Panc1 (cell line): Measurements from ENCODE around the gene CHRM1. TPM values are rescaled to one million over a fixed set of nuclear protein-coding genes. Genes with fewer than 3 reads are reported as not detected.

ENCODE experiments used
- ATAC-seq: fragments of 200-7000 bp; cut with Tn5 transposase; 2 replicates; pipeline ENCODE4 v1.9.1; 2020; ENCODE audit warnings: mild to moderate bottlenecking, moderate library complexity
- BruUV-seq: library from RNA; stranded (reverse); fragments of 400-500 nt; replicated peaks from 2 replicates; lab custom pipeline; 2021; lab: Mats Ljungman, UMichigan
- CTCF ChIA-PET: fragments of 300-600 bp; sonication (Branson Sonifier 250); formaldehyde crosslinking; loops from one replicate; lab custom pipeline; 2022; ENCODE audit warnings: antibody characterized with exemption; lab: Charles Lee
- POLR2A ChIA-PET: fragments of 300-600 bp; sonication (Branson Sonifier 250); formaldehyde crosslinking; loops from one replicate; lab custom pipeline; 2022; ENCODE audit warnings: antibody characterized with exemption; lab: Charles Lee
- DNase-seq: peaks from one replicate; pipeline ENCODE4 v3.0.0-alpha.2; 2010; ENCODE audit warnings: low read depth, low spot score
- H3K27ac ChIP-seq: 2 replicates; pipeline ENCODE4 v1.5.1; 2011; ENCODE audit warnings: mild to moderate bottlenecking, low read length, inconsistent platforms
- H3K27me3 ChIP-seq: fragments of 200-500 bp; sonication (Bioruptor generic); 2 replicates; pipeline ENCODE4 v1.6.0; 2014; ENCODE audit warnings: low read length, inconsistent platforms; ENCODE audit not compliant: control insufficient read depth, insufficient read depth
- H3K36me3 ChIP-seq: fragments of 200-500 bp; sonication (Bioruptor generic); 2 replicates; pipeline ENCODE4 v1.5.1; 2014; ENCODE audit warnings: inconsistent platforms, mild to moderate bottlenecking, low read length, moderate library complexity; ENCODE audit not compliant: control insufficient read depth, insufficient read depth
- H3K4me1 ChIP-seq: 2 replicates; pipeline ENCODE4 v1.5.1; 2011; ENCODE audit warnings: inconsistent platforms, mild to moderate bottlenecking, low read length, moderate library complexity; ENCODE audit not compliant: control insufficient read depth, insufficient read depth
- H3K4me3 ChIP-seq, 2 experiments: 2 replicates each; pipeline ENCODE4 v1.5.1; 2011 to 2012; ENCODE audit warnings: low read depth in 2 of 2, low read length in 2 of 2, mild to moderate bottlenecking in 2 of 2, inconsistent platforms in 1 of 2, moderate library complexity in 1 of 2
- H3K9me3 ChIP-seq: fragments of 200-500 bp; sonication (Bioruptor generic); 2 replicates; pipeline ENCODE4 v1.5.1; 2014; ENCODE audit warnings: low read depth, mild to moderate bottlenecking, inconsistent platforms, low read length, moderate library complexity; ENCODE audit not compliant: control insufficient read depth, insufficient read depth
- CTCF ChIP-seq: fragments of 450-650 bp; IDR thresholded peaks from 2 replicates; pipeline ENCODE4 v1.5.1; 2017; ENCODE audit warnings: mild to moderate bottlenecking
- POLR2AphosphoS5 ChIP-seq: IDR thresholded peaks from 2 replicates; pipeline ENCODE4 v1.6.1; 2012; ENCODE audit warnings: mild to moderate bottlenecking, low read depth, low read length, moderate library complexity
- SIN3A ChIP-seq: IDR thresholded peaks from 2 replicates; pipeline ENCODE4 v1.6.1; 2012; ENCODE audit warnings: low read depth, mild to moderate bottlenecking, low read length, moderate library complexity, borderline replicate concordance; ENCODE audit not compliant: insufficient read depth
- TCF7L2 ChIP-seq: IDR thresholded peaks from 2 replicates; pipeline ENCODE4 v1.6.1; 2011; ENCODE audit warnings: mild to moderate bottlenecking, low read depth, low read length, inconsistent platforms
- in situ Hi-C: cut with HindIII; loops from 2 replicates; pipeline ENCODE4 v1.10.0; 2016; ENCODE audit warnings: low sequenced_read_pairs, low pct_unique_long_range_greater_than_20kb
- intact Hi-C: fragments of 100-400 bp; cut with micrococcal nuclease; formaldehyde crosslinking; loops from one replicate; pipeline ENCODE4 v1.10.0; 2022; ENCODE audit not compliant: unreplicated experiment
- total RNA-seq: library from RNA; stranded (reverse); gene quantifications from one replicate; pipeline ENCODE4 v1.2.1, GENCODE V29; 2021; ENCODE audit not compliant: unreplicated experiment
- TF ChIP-seq, protein P1 (sequence below), 2 experiments: IDR thresholded peaks; 2 replicates each; pipeline ENCODE4 v1.6.1; 2011 to 2012; ENCODE audit warnings: low read depth in 2 of 2, control low read depth in 1 of 2, low read length in 1 of 2, mild to moderate bottlenecking in 1 of 2, moderate library complexity in 1 of 2; ENCODE audit not compliant: insufficient read depth in 1 of 2

Gene CHRM1
- total RNA-seq, 1 experiment from 2014 or later, result not detected

- Histone ChIP-seq H3K27me3 (no peaks in the 10 kb centered on the region), H3K27ac (peak within 1 kb of the TSS; percentile 99), H3K9me3 (no peaks in the 10 kb centered on the region), H3K4me3 (peak within 1 kb of the TSS; percentile 76 to 86), H3K4me1 (peaks cover 36% of the 10 kb centered on the region), H3K36me3 (peaks cover 32% of the 10 kb centered on the region)
- ChIA-PET CTCF (interaction anchor here (0.6 to 0.9 kb wide), 3 partner anchors 30 to 264 kb away, joined by 3 to 6 read pairs (median 4); no protein-coding TSS in a partner anchor), POLR2A (interaction anchor here (0.5 to 2.0 kb wide), 5 partner anchors 25 to 366 kb away, joined by 3 to 8 read pairs (median 3); no protein-coding TSS in a partner anchor)
- BruUV-seq, result TSS peak; percentile 95
- intact Hi-C loops (no loop called here), in situ Hi-C loops (no loop called here)
- TF ChIP-seq SIN3A (peak; percentile 84; the same call in 1 of the 2 replicates), CTCF (peak; percentile 92), TCF7L2 (peak; percentile 87), POLR2AphosphoS5 (peak; percentile 97)
- TF ChIP-seq, protein P1, sequence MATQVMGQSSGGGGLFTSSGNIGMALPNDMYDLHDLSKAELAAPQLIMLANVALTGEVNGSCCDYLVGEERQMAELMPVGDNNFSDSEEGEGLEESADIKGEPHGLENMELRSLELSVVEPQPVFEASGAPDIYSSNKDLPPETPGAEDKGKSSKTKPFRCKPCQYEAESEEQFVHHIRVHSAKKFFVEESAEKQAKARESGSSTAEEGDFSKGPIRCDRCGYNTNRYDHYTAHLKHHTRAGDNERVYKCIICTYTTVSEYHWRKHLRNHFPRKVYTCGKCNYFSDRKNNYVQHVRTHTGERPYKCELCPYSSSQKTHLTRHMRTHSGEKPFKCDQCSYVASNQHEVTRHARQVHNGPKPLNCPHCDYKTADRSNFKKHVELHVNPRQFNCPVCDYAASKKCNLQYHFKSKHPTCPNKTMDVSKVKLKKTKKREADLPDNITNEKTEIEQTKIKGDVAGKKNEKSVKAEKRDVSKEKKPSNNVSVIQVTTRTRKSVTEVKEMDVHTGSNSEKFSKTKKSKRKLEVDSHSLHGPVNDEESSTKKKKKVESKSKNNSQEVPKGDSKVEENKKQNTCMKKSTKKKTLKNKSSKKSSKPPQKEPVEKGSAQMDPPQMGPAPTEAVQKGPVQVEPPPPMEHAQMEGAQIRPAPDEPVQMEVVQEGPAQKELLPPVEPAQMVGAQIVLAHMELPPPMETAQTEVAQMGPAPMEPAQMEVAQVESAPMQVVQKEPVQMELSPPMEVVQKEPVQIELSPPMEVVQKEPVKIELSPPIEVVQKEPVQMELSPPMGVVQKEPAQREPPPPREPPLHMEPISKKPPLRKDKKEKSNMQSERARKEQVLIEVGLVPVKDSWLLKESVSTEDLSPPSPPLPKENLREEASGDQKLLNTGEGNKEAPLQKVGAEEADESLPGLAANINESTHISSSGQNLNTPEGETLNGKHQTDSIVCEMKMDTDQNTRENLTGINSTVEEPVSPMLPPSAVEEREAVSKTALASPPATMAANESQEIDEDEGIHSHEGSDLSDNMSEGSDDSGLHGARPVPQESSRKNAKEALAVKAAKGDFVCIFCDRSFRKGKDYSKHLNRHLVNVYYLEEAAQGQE (IDR thresholded peaks at IDR 0.05; ENCODE audit: insufficient read depth in 1 of 2, low read depth in 2 of 2, low read length in 1 of 2), result 0 out of 4 replicates have a peak, but pooled peaks of 1 of the 2 experiments have one; percentile 41
- ATAC-seq, result peak; percentile 94
- peak; percentile 54 for DNase-seq
Observed at GRCh38 chr11:62880803-62881578, 40.2 kb downstream of the CHRM1 start, which contains the start of gene SLC3A2. Gene SLC3A2, plus strand, starts transcription at chr11:62880896. Its CDS starts 128 bp downstream, at chr11:62881024.

DNA sequence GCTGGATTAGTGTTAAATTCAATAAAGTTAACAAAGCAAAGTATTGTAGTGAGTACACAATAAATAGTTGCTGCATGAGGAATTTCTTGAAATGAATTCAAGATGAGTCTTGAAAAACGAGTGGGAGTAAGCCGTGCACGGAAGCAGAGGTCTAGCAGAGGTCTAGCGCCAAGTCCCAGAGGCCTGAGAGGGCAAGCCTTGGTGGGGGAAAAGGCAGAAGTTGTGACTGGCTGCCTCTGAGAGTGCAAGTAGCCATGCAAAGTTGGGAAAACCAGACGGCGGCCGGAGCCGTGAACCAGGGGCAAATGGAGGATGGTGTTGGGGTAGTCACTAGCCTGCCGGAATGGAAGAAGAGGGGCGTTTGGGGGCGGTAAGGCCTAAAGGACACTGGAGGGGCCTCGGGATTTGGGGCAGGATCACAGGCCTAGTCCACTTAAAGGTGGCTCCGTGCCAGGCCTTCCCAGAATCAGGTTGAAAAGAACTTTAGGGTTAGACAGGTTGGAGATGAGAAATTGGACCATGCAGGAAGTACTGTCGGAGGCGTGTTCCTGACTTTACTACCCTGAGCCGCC, 40.8 kb downstream of the CHRM1 start:
- TF ChIP-seq TCF7L2 (no peak), POLR2AphosphoS5 (no peak), SIN3A (no peak), CTCF (no peak)
- TF ChIP-seq, protein P1 (IDR thresholded peaks at IDR 0.05; ENCODE audit: insufficient read depth in 1 of 2, low read depth in 2 of 2, low read length in 1 of 2), result no peak
- ATAC-seq (peak; percentile 51), DNase-seq (no peak)
- no TSS peak for BruUV-seq
- H3K36me3 ChIP-seq, result peaks cover 28% of the 10 kb centered on the region
- ChIA-PET CTCF (interaction anchor here (0.9 kb wide), 1 partner anchor 39 kb away, joined by 4 read pairs; no protein-coding TSS in a partner anchor), POLR2A (interaction anchor here (0.6 to 1.1 kb wide), 2 partner anchors 11 to 39 kb away, joined by 3 to 8 read pairs; no protein-coding TSS in a partner anchor)
- no peaks in the 10 kb centered on the region for H3K27me3 ChIP-seq
- H3K9me3 ChIP-seq, result no peaks in the 10 kb centered on the region
- peak overlapping the region; percentile 76 to 86 for H3K4me3 ChIP-seq
- H3K4me1 ChIP-seq, result peaks cover 32% of the 10 kb centered on the region
- peak overlapping the region; percentile 99 for H3K27ac ChIP-seq
- in situ Hi-C loops (no loop called here), intact Hi-C loops (no loop called here)
